Measurements from ENCODE around the gene SSBP4.

SSBP4 gene

DNA sequence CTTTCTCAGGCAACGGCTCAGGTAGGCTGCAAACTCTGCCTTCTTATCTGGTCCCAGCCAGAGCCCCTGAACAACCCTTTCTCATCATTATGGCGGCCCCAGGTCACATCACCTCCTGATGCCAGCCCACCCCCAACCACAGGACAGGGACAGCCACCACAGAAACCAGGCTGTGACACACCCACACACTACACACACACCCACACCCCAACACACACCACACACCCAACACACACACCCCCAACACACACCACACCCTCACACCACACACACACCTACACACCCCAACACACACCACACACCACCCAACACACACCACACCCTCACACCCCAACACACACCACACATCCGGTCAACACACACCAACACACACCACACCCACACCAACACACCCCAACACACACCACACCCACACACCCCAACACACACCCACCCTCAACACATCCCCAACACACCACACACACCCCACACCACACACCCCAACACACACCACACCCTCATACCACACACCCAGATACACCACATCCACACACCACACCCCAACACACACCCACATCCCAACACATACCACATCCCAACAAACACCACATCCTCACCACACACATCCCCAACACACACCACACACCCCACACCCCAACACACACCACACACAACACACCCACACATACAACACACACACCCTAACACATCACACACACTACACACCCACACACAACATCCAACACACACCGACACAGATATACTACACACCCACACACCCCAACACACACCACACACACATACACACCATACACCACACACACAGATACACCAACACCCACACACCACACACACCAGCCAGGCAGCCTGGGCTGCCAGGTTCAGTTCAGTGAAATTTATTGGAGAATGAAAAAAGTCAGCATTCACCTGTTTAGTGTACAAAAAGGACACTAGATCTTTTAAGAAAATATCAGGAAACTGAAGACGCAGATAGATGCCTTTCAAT is 22.9 kb downstream of the SSBP4 start:
- ChIA-PET POLR2A (ENCODE audit: low non-redundant PET) (no interaction called here), CTCF (interaction anchor here (0.6 to 0.9 kb wide), 2 partner anchors 19 to 320 kb away, joined by 3 read pairs; no protein-coding TSS in a partner anchor)
- TF ChIP-seq CTCF (conservative IDR thresholded peaks at IDR 0.05; ENCODE audit: low read depth), result no peak
- DNase-seq (ENCODE audit: low spot score), result no peak
- peak overlapping the region; percentile 94 for H3K27ac ChIP-seq

- POLR2A ChIA-PET (ENCODE audit: low non-redundant PET), result no interaction called here
- CTCF ChIA-PET, result interaction anchor here (0.6 to 0.9 kb wide), 2 partner anchors 19 to 319 kb away, joined by 3 read pairs; no protein-coding TSS in a partner anchor
- no peak for DNase-seq (ENCODE audit: low spot score)
- peak overlapping the region; percentile 45 for H3K27ac ChIP-seq
- TF ChIP-seq CTCF (conservative IDR thresholded peaks at IDR 0.05; ENCODE audit: low read depth), result no peak
These were observed 23.7 kb downstream of the SSBP4 start for GRCh38 chr19:18442941-18443340.

GRCh38 chr19:18443406-18443805 is 24.2 kb downstream of the SSBP4 start:
- CTCF ChIA-PET, result no interaction called here
- TF ChIP-seq CTCF (conservative IDR thresholded peaks at IDR 0.05; ENCODE audit: low read depth), result no peak
- POLR2A ChIA-PET (ENCODE audit: low non-redundant PET), result no interaction called here
- DNase-seq (ENCODE audit: low spot score), result no peak
- peak overlapping the region; percentile 45 for H3K27ac ChIP-seq

DNA sequence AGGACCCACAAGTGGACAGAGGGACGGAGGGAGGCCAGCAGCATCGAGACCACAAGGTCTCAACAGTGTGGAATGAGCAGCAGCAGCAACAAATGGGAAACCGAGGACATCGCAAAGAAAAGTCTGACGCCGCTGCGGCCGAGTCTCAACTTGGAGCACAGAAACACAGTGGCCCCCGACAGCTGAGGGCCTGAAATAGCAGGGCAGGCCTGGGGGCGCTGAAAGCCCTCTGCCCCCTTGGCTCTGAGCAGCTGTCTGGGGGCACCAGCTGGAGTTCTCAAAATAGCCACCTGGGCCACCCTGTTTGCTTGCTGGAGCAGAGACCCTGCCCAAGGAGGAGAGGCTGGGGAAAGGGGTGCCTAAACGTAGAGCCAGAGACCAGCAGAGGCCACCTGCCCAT is 24.6 kb downstream of the SSBP4 start:
- H3K27ac ChIP-seq, result peak overlapping the region; percentile 45
- POLR2A ChIA-PET (ENCODE audit: low non-redundant PET), result no interaction called here
- CTCF ChIA-PET, result no interaction called here
- TF ChIP-seq CTCF (conservative IDR thresholded peaks at IDR 0.05; ENCODE audit: low read depth), result no peak
- DNase-seq (ENCODE audit: low spot score), result no peak

DNA sequence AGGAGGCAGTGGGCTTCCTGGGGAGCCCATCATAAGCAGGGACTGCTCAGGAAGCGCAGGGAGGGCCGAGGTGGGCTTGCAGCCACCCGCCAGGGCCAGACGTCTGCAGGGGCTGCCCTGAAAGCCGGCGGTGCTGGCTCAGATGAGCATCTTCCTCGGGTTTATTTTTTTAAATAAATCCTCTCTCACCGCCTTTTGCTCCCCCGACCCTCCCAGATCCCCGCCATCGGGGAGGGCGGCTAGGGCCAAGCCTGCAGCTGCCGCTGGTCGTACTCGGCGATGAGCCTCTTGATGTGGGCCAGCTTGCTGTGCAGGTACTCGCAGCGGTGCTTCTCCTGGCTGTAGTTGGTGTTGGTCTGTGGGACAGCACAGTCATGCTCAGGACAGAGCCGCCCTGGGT is 25.3 kb downstream of the SSBP4 start:
- CTCF ChIA-PET, result no interaction called here
- POLR2A ChIA-PET (ENCODE audit: low non-redundant PET), result no interaction called here
- H3K27ac ChIP-seq, result peak overlapping the region; percentile 45
- TF ChIP-seq CTCF (conservative IDR thresholded peaks at IDR 0.05; ENCODE audit: low read depth), result no peak
- DNase-seq (ENCODE audit: low spot score), result no peak

GRCh38 chr19:18445262-18445948 is 26.2 kb downstream of the SSBP4 start:
- no peak for TF ChIP-seq CTCF (conservative IDR thresholded peaks at IDR 0.05; ENCODE audit: low read depth)
- DNase-seq (ENCODE audit: low spot score), result no peak
- peak overlapping the region; percentile 22 for H3K27ac ChIP-seq
- CTCF ChIA-PET, result interaction anchor here (0.6 kb wide), 2 partner anchors 143 to 421 kb away, joined by 3 read pairs; partner anchors contain the start of gene REX1BD
- POLR2A ChIA-PET (ENCODE audit: low non-redundant PET), result no interaction called here

Data from RWPE1 (cell line).